K562 (cell line): ENCODE measurements around the gene PRDM8. TPM values are rescaled to one million over a fixed set of nuclear protein-coding genes. Genes with fewer than 3 reads are reported as not detected.

Experiments used
- ATAC-seq: fragments of 200-7000 bp; cut with Tn5 transposase; 3 replicates; pipeline ENCODE4 v1.9.1; 2020; ENCODE audit warnings: moderate library complexity
- BruUV-seq: library from RNA; stranded (reverse); fragments of 400-500 nt; replicated peaks from 2 replicates; lab custom pipeline; 2021; lab: Mats Ljungman, UMichigan
- CTCF ChIA-PET: fragments of 300-600 bp; formaldehyde crosslinking; extraction: SDS; loops from one replicate; lab custom pipeline; 2021; ENCODE audit warnings: low intra/inter-chr PET ratio; lab: Yijun Ruan, JAX
- POLR2A ChIA-PET: fragments of 300-600, 350-650 bp; sonication (Branson Sonifier 250); formaldehyde crosslinking; extraction: SDS; loops from one replicate; lab custom pipeline; 2021; ENCODE audit warnings: antibody characterized with exemption, inconsistent platforms; lab: Yijun Ruan, JAX
- DNase-seq, 4 experiments: peaks; one replicate each; pipeline versions ENCODE4 v3.0.0 to v3.0.0-alpha.2; 2011 to 2018; ENCODE audit warnings: low spot score in 3 of 4, mixed read lengths in 3 of 4; ENCODE audit errors: extremely low read depth in 1 of 4
- FAIRE-seq: peaks from 2 replicates; lab custom pipeline; 2011; peaks lifted over from hg19 to GRCh38; lab: Jason Lieb, UNC
- H2AFZ ChIP-seq: 2 replicates; pipeline ENCODE4 v1.6.0; 2011; ENCODE audit warnings: low read depth, low read length, control low read depth, inconsistent platforms
- H3K27ac ChIP-seq: fragments of 200-600 bp; 3 replicates; pipeline ENCODE4 v1.8.0; 2011; ENCODE audit warnings: low read depth, mild to moderate bottlenecking, control low read depth, inconsistent platforms, low read length, moderate library complexity, mixed read lengths; ENCODE audit errors: extremely low read depth
- H3K27me3 ChIP-seq, 2 experiments: fragments of 300-600 bp in 1 of 2; 2 replicates in 1 of 2; 3 replicates in 1 of 2; pipeline versions ENCODE4 v1.6.0 to v1.8.0; 2011; ENCODE audit warnings: inconsistent platforms in 2 of 2, low read length in 2 of 2, mild to moderate bottlenecking in 1 of 2, mixed read lengths in 1 of 2, moderate library complexity in 1 of 2; ENCODE audit not compliant: control insufficient read depth in 2 of 2, insufficient read depth in 2 of 2
- H3K36me3 ChIP-seq: fragments of 300-600 bp; 3 replicates; pipeline ENCODE4 v1.8.0; 2011; ENCODE audit warnings: mild to moderate bottlenecking, low read length, inconsistent platforms; ENCODE audit not compliant: control insufficient read depth, insufficient read depth
- H3K4me1 ChIP-seq, 2 experiments: fragments of 200-600 bp in 1 of 2; replicated peaks in 1 of 2; 2 replicates in 1 of 2; 3 replicates in 1 of 2; pipeline versions ENCODE4 v1.5.1 to v1.8.0; 2011; ENCODE audit warnings: inconsistent platforms in 2 of 2, low read length in 2 of 2, mild to moderate bottlenecking in 1 of 2, mixed read lengths in 1 of 2, moderate library complexity in 1 of 2; ENCODE audit not compliant: control insufficient read depth in 2 of 2, insufficient read depth in 2 of 2
- H3K4me2 ChIP-seq: 2 replicates; pipeline ENCODE4 v1.6.1; 2011; ENCODE audit warnings: low read length, control low read depth, inconsistent platforms, mixed read lengths; ENCODE audit not compliant: insufficient read depth
- H3K4me3 ChIP-seq: fragments of 200-600 bp; sonication (generic), shearing (Covaris generic); 2 replicates; pipeline ENCODE4 v1.5.1; 2016; ENCODE audit warnings: control low read depth, inconsistent platforms
- H3K79me2 ChIP-seq: fragments of 200-600 bp; 3 replicates; pipeline ENCODE4 v1.8.0; 2011; ENCODE audit warnings: low read length, inconsistent platforms; ENCODE audit not compliant: control insufficient read depth, insufficient read depth
- H3K9ac ChIP-seq, 2 experiments: 2 replicates each; pipeline versions ENCODE4 v1.6.0 to v1.6.1; 2011; ENCODE audit warnings: low read depth in 2 of 2, low read length in 2 of 2, control low read depth in 1 of 2, inconsistent platforms in 1 of 2, mild to moderate bottlenecking in 1 of 2, mixed read lengths in 1 of 2; ENCODE audit not compliant: insufficient read depth in 1 of 2
- H3K9me1 ChIP-seq: one replicate; pipeline ENCODE4 v1.6.0; 2011; ENCODE audit warnings: inconsistent platforms, mild to moderate bottlenecking, low read length, moderate library complexity; ENCODE audit not compliant: control insufficient read depth, insufficient read depth
- H3K9me3 ChIP-seq: replicated peaks from 2 replicates; pipeline ENCODE4 v1.5.1; 2011; ENCODE audit warnings: low read depth, low read length, inconsistent platforms; ENCODE audit not compliant: control insufficient read depth, insufficient read depth
- H4K20me1 ChIP-seq: replicated peaks from 2 replicates; pipeline ENCODE4 v1.6.1; 2011; ENCODE audit warnings: low read length, inconsistent platforms, mixed read lengths; ENCODE audit not compliant: control insufficient read depth, insufficient read depth
- BCOR ChIP-seq: fragments of 450-650 bp; IDR thresholded peaks from 2 replicates; pipeline ENCODE4 v1.6.1; 2016
- BRCA1 ChIP-seq, 2 experiments: fragments of 450-650 bp in 1 of 2; sonication (generic) in 1 of 2; formaldehyde crosslinking in 1 of 2; IDR thresholded peaks; 2 replicates each; pipeline versions ENCODE4 v1.5.0 to v1.6.1; 2017 to 2020; ENCODE audit warnings: mild to moderate bottlenecking in 1 of 2, missing genetic modification reagents in 1 of 2
- E2F4 ChIP-seq: sonication (generic); formaldehyde crosslinking; IDR thresholded peaks from 2 replicates; pipeline ENCODE4 v1.8.0; 2022; ENCODE audit warnings: mild to moderate bottlenecking, low read depth, missing genetic modification reagents
- ETS2 ChIP-seq: IDR thresholded peaks from 2 replicates; pipeline ENCODE4 v1.6.1; 2016; ENCODE audit warnings: borderline replicate concordance, missing genetic modification characterization, mild to moderate bottlenecking, moderate library complexity, missing compliant biosample characterization; ENCODE audit not compliant: poor library complexity, severe bottlenecking
- ILF3 ChIP-seq: fragments of 450-650 bp; IDR thresholded peaks from 2 replicates; pipeline ENCODE4 v1.6.1; 2018; ENCODE audit warnings: antibody characterized with exemption, mild to moderate bottlenecking, moderate library complexity, borderline replicate concordance
- MAFK ChIP-seq: IDR thresholded peaks from 2 replicates; pipeline ENCODE4 v1.6.1; 2011; ENCODE audit warnings: low read length, improper control_type of control experiment
- MEF2D ChIP-seq: conservative IDR thresholded peaks from 2 replicates; pipeline ENCODE4 v1.6.1; 2016; ENCODE audit warnings: low read depth, missing genetic modification characterization, missing compliant biosample characterization
- PYGO2 ChIP-seq: fragments of 450-650 bp; IDR thresholded peaks from 2 replicates; pipeline ENCODE4 v1.6.1; 2016; ENCODE audit warnings: mild to moderate bottlenecking, missing genetic modification characterization, moderate library complexity, missing compliant biosample characterization
- RCOR1 ChIP-seq, 2 experiments: IDR thresholded peaks; 2 replicates each; pipeline ENCODE4 v1.6.1; 2012; ENCODE audit warnings: low read depth in 2 of 2, low read length in 2 of 2, borderline replicate concordance in 1 of 2, improper control_type of control experiment in 1 of 2
- SNIP1 ChIP-seq: fragments of 450-650 bp; IDR thresholded peaks from 2 replicates; pipeline ENCODE4 v1.7.1; 2017; ENCODE audit warnings: low read depth, mild to moderate bottlenecking
- ZNF239 ChIP-seq: fragments of 250-450 bp; sonication (Bioruptor Pico); IDR thresholded peaks from 2 replicates; pipeline ENCODE4 v1.4.0; 2020; ENCODE audit warnings: mild to moderate bottlenecking
- ZNF76 ChIP-seq: fragments of 250-450 bp; sonication (Bioruptor Pico); IDR thresholded peaks from 2 replicates; pipeline ENCODE4 v1.4.0; 2020; ENCODE audit warnings: mild to moderate bottlenecking, moderate library complexity, borderline replicate concordance
- ZNF764 ChIP-seq: fragments of 250-450 bp; sonication (Bioruptor Pico); IDR thresholded peaks from 2 replicates; pipeline ENCODE4 v1.4.0; 2020; ENCODE audit warnings: low read depth, mild to moderate bottlenecking, moderate library complexity
- WGBS: fragments of 100-300 bp; shearing (Covaris generic); methylation state at CpG from one replicate; pipeline ENCODE4 v1.1.6; 2016; ENCODE audit warnings: low coverage, mixed read lengths; ENCODE audit not compliant: insufficient coverage; ENCODE audit errors: missing lambda C conversion rate; 5-methylcytosine and 5-hydroxymethylcytosine counted together
- in situ Hi-C: fragments of 300-500 bp; cut with MboI; formaldehyde crosslinking; loops from 4 replicates; pipeline ENCODE4 v1.15.0; 2018; ENCODE audit warnings: inconsistent platforms, mixed read lengths
- intact Hi-C: fragments of 100-400 bp; cut with micrococcal nuclease; formaldehyde crosslinking; loops from 2 replicates; pipeline ENCODE4 v1.14.2; 2022
- polyA plus RNA-seq, 8 experiments: library from polyadenylated mRNA; depleted of rRNA in 4 of 8; stranded (reverse) in 5 of 8; unstranded in 3 of 8; fragments of >200 nt; fragmentation: Nextera tagmentation in 2 of 8; fragmentation: Illumina TruSeq in 1 of 8; extraction: Ambion mirVana in 2 of 8; extraction: Trizol in 1 of 8; gene quantifications; 2 replicates each; pipeline versions ENCODE4 v1.2.1 to v1.2.3, GENCODE V29; 2011 to 2014; ENCODE audit warnings: inconsistent platforms in 1 of 8, missing spikeins in 1 of 8
- total RNA-seq, 7 experiments: library from RNA; depleted of rRNA in 6 of 7; stranded (reverse); fragments of >200 nt in 6 of 7; fragmentation: Illumina TruSeq in 2 of 7; extraction: Trizol in 2 of 7; gene quantifications; 2 replicates each; pipeline versions ENCODE4 v1.2.1 to v1.2.3, GENCODE V29; 2011 to 2021; ENCODE audit warnings: low replicate concordance in 1 of 7
- TF ChIP-seq, protein P1 (sequence below): fragments of 450-650 bp; formaldehyde crosslinking; conservative IDR thresholded peaks from 2 replicates; pipeline ENCODE4 v1.4.0; 2022; ENCODE audit warnings: mild to moderate bottlenecking, missing genetic modification characterization

PRDM8 gene
- total and polyA plus RNA-seq, 9 of the 15 experiments (the other 6 are each of a cell fraction or from before 2014, with no cell fraction given), result 0.40 TPM; not detected in 8

DNA sequence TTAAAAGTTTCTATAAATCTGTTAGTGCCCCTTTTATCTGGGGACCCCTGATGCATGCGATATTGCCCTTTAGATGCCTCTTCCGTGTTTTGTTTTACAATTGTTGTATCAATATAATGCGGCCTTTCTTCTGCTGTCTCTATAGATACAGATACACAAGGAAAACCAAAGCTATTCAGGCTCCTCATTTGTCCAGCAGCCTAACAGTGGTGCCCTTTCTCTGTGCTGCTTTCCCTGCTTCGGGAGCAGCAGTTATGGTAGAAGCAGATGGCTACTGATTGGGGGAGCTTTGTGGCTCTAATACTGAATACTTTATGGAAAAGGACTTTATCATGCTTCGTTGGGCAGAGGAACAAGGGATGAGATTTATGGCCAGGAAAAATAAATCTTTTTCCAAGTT is 10.6 kb upstream of the PRDM8 start:
- peaks cover 5% of the 10 kb centered on the region; the same call in 1 of the 2 replicates for H3K9me3 ChIP-seq
- in situ Hi-C loops, result no loop called here
- no peak overlapping the region for H3K4me2 ChIP-seq
- H3K27me3 ChIP-seq, result no peaks in the 10 kb centered on the region
- no peak overlapping the region for H3K27ac ChIP-seq
- H3K9me1 ChIP-seq, result no peaks in the 10 kb centered on the region
- BruUV-seq, result no TSS peak
- no peaks in the 10 kb centered on the region for H3K79me2 ChIP-seq
- ATAC-seq, result no peak
- CTCF ChIA-PET, result no interaction called here
- no peak for TF ChIP-seq ZNF76
- no peak for TF ChIP-seq MAFK
- H3K9ac ChIP-seq, result no peak overlapping the region
- no peak overlapping the region for H3K4me3 ChIP-seq
- H4K20me1 ChIP-seq, result no peaks in the 10 kb centered on the region
- FAIRE-seq, result no peak
- H3K36me3 ChIP-seq, result no peaks in the 10 kb centered on the region
- DNase-seq, result no peak
- no peak overlapping the region for H2AFZ ChIP-seq
- WGBS, result 50% methylated on average over 5 of the region's 5 CpGs
- H3K4me1 ChIP-seq, result no peaks in the 10 kb centered on the region; a peak in 2 of 5 replicates
- POLR2A ChIA-PET, result interaction anchor here (0.8 kb wide), 1 partner anchor 10 kb away, joined by 3 read pairs; the partner anchor contains the start of gene PRDM8
- intact Hi-C loops, result no loop called here

DNA sequence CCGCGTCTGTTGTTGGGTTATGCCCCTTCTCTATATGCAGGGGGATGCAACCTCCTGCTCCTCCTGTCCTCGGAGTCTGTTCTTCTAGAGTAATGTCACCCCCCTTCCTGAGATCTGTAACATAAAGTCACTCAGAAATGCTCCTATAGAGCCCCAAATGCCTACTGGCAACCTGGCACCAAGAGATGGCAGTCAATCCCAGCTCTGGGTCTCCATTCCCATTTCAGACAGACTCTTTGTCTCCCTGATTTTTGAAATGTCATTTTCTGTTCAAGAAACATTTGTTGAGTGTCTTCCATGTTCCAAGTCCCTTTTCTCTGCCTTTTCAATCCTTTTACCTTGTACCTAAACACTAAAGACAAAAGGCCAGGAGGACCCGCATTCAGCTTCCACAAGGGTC is 9.6 kb upstream of the PRDM8 start:
- H3K4me3 ChIP-seq, result no peak overlapping the region
- H3K9ac ChIP-seq, result no peak overlapping the region
- 83% methylated on average over 4 of the region's 4 CpGs for WGBS
- no peaks in the 10 kb centered on the region for H4K20me1 ChIP-seq
- no peak overlapping the region for H3K27ac ChIP-seq
- in situ Hi-C loops, result no loop called here
- H3K9me3 ChIP-seq, result peaks cover 5% of the 10 kb centered on the region; the same call in 1 of the 2 replicates
- DNase-seq, result no peak
- no peaks in the 10 kb centered on the region for H3K79me2 ChIP-seq
- H2AFZ ChIP-seq, result no peak overlapping the region
- no peaks in the 10 kb centered on the region for H3K27me3 ChIP-seq
- FAIRE-seq, result no peak
- intact Hi-C loops, result no loop called here
- no peaks in the 10 kb centered on the region for H3K36me3 ChIP-seq
- no peaks in the 10 kb centered on the region for H3K9me1 ChIP-seq
- H3K4me2 ChIP-seq, result no peak overlapping the region
- BruUV-seq, result no TSS peak
- no peaks in the 10 kb centered on the region; a peak in 1 of 5 replicates for H3K4me1 ChIP-seq
- ATAC-seq, result no peak
- ChIA-PET CTCF (no interaction called here), POLR2A (interaction anchor here (0.6 kb wide), 1 partner anchor 59 kb away, joined by 3 read pairs; no protein-coding TSS in a partner anchor)
- no peak for TF ChIP-seq SNIP1
- TF ChIP-seq PYGO2, result no peak
- TF ChIP-seq RCOR1 (IDR thresholded peaks at IDR 0.05; ENCODE audit: borderline replicate concordance in 1 of 2, low read depth in 2 of 2, low read length in 2 of 2), result no peak
- no peak for TF ChIP-seq BRCA1 (IDR thresholded peaks at IDR 0.05)
- no peak for TF ChIP-seq BRCA1 (CRISPR knock-in tag; IDR thresholded peaks at IDR 0.05)
- no peak for TF ChIP-seq ETS2 (tag)
- TF ChIP-seq, protein P1, sequence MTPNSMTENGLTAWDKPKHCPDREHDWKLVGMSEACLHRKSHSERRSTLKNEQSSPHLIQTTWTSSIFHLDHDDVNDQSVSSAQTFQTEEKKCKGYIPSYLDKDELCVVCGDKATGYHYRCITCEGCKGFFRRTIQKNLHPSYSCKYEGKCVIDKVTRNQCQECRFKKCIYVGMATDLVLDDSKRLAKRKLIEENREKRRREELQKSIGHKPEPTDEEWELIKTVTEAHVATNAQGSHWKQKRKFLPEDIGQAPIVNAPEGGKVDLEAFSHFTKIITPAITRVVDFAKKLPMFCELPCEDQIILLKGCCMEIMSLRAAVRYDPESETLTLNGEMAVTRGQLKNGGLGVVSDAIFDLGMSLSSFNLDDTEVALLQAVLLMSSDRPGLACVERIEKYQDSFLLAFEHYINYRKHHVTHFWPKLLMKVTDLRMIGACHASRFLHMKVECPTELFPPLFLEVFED, result no peak
- no peak for TF ChIP-seq ZNF239
- no peak for TF ChIP-seq E2F4
- TF ChIP-seq BCOR, result no peak
- TF ChIP-seq ZNF764 (CRISPR knock-in tag), result no peak
- no peak for TF ChIP-seq MEF2D
- TF ChIP-seq ILF3, result no peak
